ENCODE results near the gene GRK5. TPM values are rescaled to one million over a fixed set of nuclear protein-coding genes. Genes with fewer than 3 reads are reported as not detected.

GRK5 gene
- total RNA-seq, 1 experiment from 2014 or later: 58.2 TPM

- Histone ChIP-seq H3K4me1 (ENCODE audit: insufficient read depth, low read length, poor library complexity, severe bottlenecking) (peaks cover 17% of the 10 kb centered on the region), H3K9me3 (ENCODE audit: low read depth, low read length, poor library complexity, severe bottlenecking) (no peaks in the 10 kb centered on the region), H3K27me3 (replicated peaks; ENCODE audit: insufficient read depth, low read depth, low read length, poor library complexity) (no peaks in the 10 kb centered on the region), H3K27ac (ENCODE audit: low read depth, low read length, poor library complexity, severe bottlenecking) (no peak overlapping the region), H3K4me3 (ENCODE audit: low read depth, low read length, poor library complexity, severe bottlenecking) (no peak overlapping the region), H3K36me3 (ENCODE audit: insufficient read depth, low read length, poor library complexity, severe bottlenecking) (no peaks in the 10 kb centered on the region)
- CTCF ChIA-PET: no interaction called here
- intact Hi-C loops (cut with micrococcal nuclease; ENCODE audit: unreplicated experiment): no loop called here
- DNase-seq (ENCODE audit: low spot score): no peak
- TF ChIP-seq CTCF (conservative IDR thresholded peaks at IDR 0.05; ENCODE audit: low read depth, low read length) (no peak), EZH2 (IDR thresholded peaks at IDR 0.05; ENCODE audit: borderline replicate concordance, low read depth, low read length, poor library complexity, severe bottlenecking) (no peak)
- POLR2A ChIA-PET (ENCODE audit: low non-redundant PET): no interaction called here
- no TSS peak for BruUV-seq (replicated peaks)
Observed at GRCh38 chr10:119502209-119502608, 294.8 kb downstream of the GRK5 start.

- Histone ChIP-seq H3K36me3 (ENCODE audit: insufficient read depth, low read length, poor library complexity, severe bottlenecking) (no peaks in the 10 kb centered on the region), H3K27me3 (replicated peaks; ENCODE audit: insufficient read depth, low read depth, low read length, poor library complexity) (no peaks in the 10 kb centered on the region), H3K27ac (ENCODE audit: low read depth, low read length, poor library complexity, severe bottlenecking) (no peak overlapping the region), H3K4me1 (ENCODE audit: insufficient read depth, low read length, poor library complexity, severe bottlenecking) (peaks cover 17% of the 10 kb centered on the region), H3K9me3 (ENCODE audit: low read depth, low read length, poor library complexity, severe bottlenecking) (no peaks in the 10 kb centered on the region), H3K4me3 (ENCODE audit: low read depth, low read length, poor library complexity, severe bottlenecking) (no peak overlapping the region)
- TF ChIP-seq CTCF (conservative IDR thresholded peaks at IDR 0.05; ENCODE audit: low read depth, low read length) (no peak), EZH2 (IDR thresholded peaks at IDR 0.05; ENCODE audit: borderline replicate concordance, low read depth, low read length, poor library complexity, severe bottlenecking) (no peak)
- ChIA-PET CTCF (no interaction called here), POLR2A (ENCODE audit: low non-redundant PET) (no interaction called here)
- no peak for DNase-seq (ENCODE audit: low spot score)
- no TSS peak for BruUV-seq (replicated peaks)
- intact Hi-C loops (cut with micrococcal nuclease; ENCODE audit: unreplicated experiment): no loop called here
Observed at GRCh38 chr10:119502618-119503155, 295.3 kb downstream of the GRK5 start.

GRCh38 chr10:119503821-119504220 lies 296.4 kb downstream of the GRK5 start:
- DNase-seq (ENCODE audit: low spot score): no peak
- no peak overlapping the region for H3K27ac ChIP-seq (ENCODE audit: low read depth, low read length, poor library complexity, severe bottlenecking)
- H3K4me1 ChIP-seq (ENCODE audit: insufficient read depth, low read length, poor library complexity, severe bottlenecking): peaks cover 17% of the 10 kb centered on the region
- no peak overlapping the region for H3K4me3 ChIP-seq (ENCODE audit: low read depth, low read length, poor library complexity, severe bottlenecking)
- TF ChIP-seq EZH2 (IDR thresholded peaks at IDR 0.05; ENCODE audit: borderline replicate concordance, low read depth, low read length, poor library complexity, severe bottlenecking) (no peak), CTCF (conservative IDR thresholded peaks at IDR 0.05; ENCODE audit: low read depth, low read length) (no peak)
- ChIA-PET POLR2A (ENCODE audit: low non-redundant PET) (no interaction called here), CTCF (no interaction called here)
- no peaks in the 10 kb centered on the region for H3K27me3 ChIP-seq (replicated peaks; ENCODE audit: insufficient read depth, low read depth, low read length, poor library complexity)
- intact Hi-C loops (cut with micrococcal nuclease; ENCODE audit: unreplicated experiment): no loop called here
- no peaks in the 10 kb centered on the region for H3K9me3 ChIP-seq (ENCODE audit: low read depth, low read length, poor library complexity, severe bottlenecking)
- BruUV-seq (replicated peaks): no TSS peak
- H3K36me3 ChIP-seq (ENCODE audit: insufficient read depth, low read length, poor library complexity, severe bottlenecking): no peaks in the 10 kb centered on the region
